Heart right ventricle (tissue), 16 donors: ENCODE measurements around the gene IL12A. TPM values are rescaled to one million over a fixed set of nuclear protein-coding genes. Genes with fewer than 3 reads are reported as not detected.

Source experiments
- ATAC-seq, 8 donors: fragments of 200-7000 bp; cut with Tn5 transposase; one replicate each; pipeline ENCODE4 v1.9.1; 2020; ENCODE audit warnings: mild to moderate bottlenecking in 8 of 8, moderate library complexity in 8 of 8, moderate number of reproducible peaks in 1 of 8
- DNase-seq, 2 donors: peaks; one replicate each; pipeline ENCODE4 v3.0.0-alpha.2; 2020
- H3K27ac ChIP-seq, 10 donors: fragments of 200-600 bp; sonication (generic) in 2 of 10; one replicate each; pipeline versions ENCODE4 v1.5.0 to v1.8.0; 2020 to 2022; ENCODE audit warnings: mild to moderate bottlenecking in 3 of 10
- H3K27me3 ChIP-seq, 7 donors: fragments of 200-600 bp; one replicate each; pipeline ENCODE4 v1.8.0; 2021 to 2022; ENCODE audit warnings: mild to moderate bottlenecking in 2 of 7
- H3K36me3 ChIP-seq, 9 donors: fragments of 200-600 bp; sonication (generic) in 1 of 9; one replicate each; pipeline versions ENCODE4 v1.5.0 to v1.8.0; 2020 to 2022; ENCODE audit warnings: mild to moderate bottlenecking in 2 of 9
- H3K4me1 ChIP-seq, 9 donors: fragments of 200-600 bp; sonication (generic) in 1 of 9; one replicate each; pipeline versions ENCODE4 v1.5.0 to v1.8.0; 2020 to 2022; ENCODE audit warnings: mild to moderate bottlenecking in 4 of 9
- H3K4me3 ChIP-seq, 10 donors: fragments of 200-600 bp; sonication (generic) in 2 of 10; one replicate each; pipeline versions ENCODE4 v1.5.0 to v1.8.0; 2020 to 2022; ENCODE audit warnings: mild to moderate bottlenecking in 7 of 10, moderate library complexity in 2 of 10
- H3K9me3 ChIP-seq, 11 donors: fragments of 200-600 bp in 10 of 11; sonication (generic) in 2 of 11; one replicate each; pipeline versions ENCODE4 v1.5.0 to v1.8.0; 2013 to 2022; ENCODE audit warnings: mild to moderate bottlenecking in 2 of 11, control low read depth in 1 of 11, moderate library complexity in 1 of 11
- CTCF ChIP-seq, 9 donors: fragments of 200-600 bp; sonication (generic) in 2 of 9; IDR thresholded peaks; one replicate each; pipeline versions ENCODE4 v1.5.0 to v1.8.0; 2021 to 2022; ENCODE audit warnings: antibody characterized with exemption in 9 of 9, mild to moderate bottlenecking in 5 of 9, moderate library complexity in 1 of 9
- WGBS, 2 donors: extraction: QIAGEN DNeasy Blood & Tissue Kit; methylation state at CpG; one replicate each; pipeline ENCODE4 v1.1.7; 2013; ENCODE audit warnings: inconsistent platforms in 1 of 2; 5-methylcytosine and 5-hydroxymethylcytosine counted together
- intact Hi-C, 10 donors: fragments of 100-400 bp; cut with DNase I; formaldehyde crosslinking; loops; one replicate each; pipeline versions ENCODE4 v1.11.1 to v1.14.2; 2022
- polyA plus RNA-seq, 2 donors: library from polyadenylated mRNA; stranded (reverse); fragments of 200-250 nt; gene quantifications; one replicate each; pipeline ENCODE4 v1.2.3, GENCODE V29; 2013
- total RNA-seq, 10 donors: library from RNA; stranded (reverse); fragmentation: NEBNext Ultra II Directional in 3 of 10; extraction: Animal tissue kit (Norgen Biotek cat#: 25700) in 3 of 10; gene quantifications; one replicate each; pipeline versions ENCODE4 v1.2.1 to v1.2.4, GENCODE V29; 2021 to 2023
- donor health status: Arrhythmogenic right ventricular cardiomyopathy.
- donor health status: ischemic (EF 13 %, LVEDD 7.1; RV severe dilation, severe dysfunction).
- donor health status: healthy with polysubstance abuse.
- donor health status: DM: no; HTN: yes; CAD: no.
- donor health status: DM: no; HTN: no; CAD: no.
- donor health status: ischemic (EF 25% LVEDD 6.9; RV normal size, moderate dysfunction).
- donor health status: ischemic (EF 25% LVEDD 5.7; RV mildly dilated, moderate dysfunction).
- donor health status: healthy.
- donor health status: DM: yes; HTN: yes; CAD: no.
- donor health status: Ischemic cardiomyopathy.
- donor health status: ischemic (EF 35%, LVEDD 5.7; RV mildly dilated, moderate dysfunction).
- donor health status: nonischemic (EF 11% LVEDD 7.7; RV severe dilation, severe dysfunction).
- donor health status: DM: yes; HTN: yes; CAD: no.
- donor health status: PGD.
- donor health status: ischemic (EF 29% LVEDD 5.4; RV normal size, mild dysfunction).
- donor health status: nonischemic (EF 23%, LVEDD 6.1; RV moderate dilation, normal function).

IL12A gene
- total and polyA plus RNA-seq, 12 donors = 0.53 to 2.3 (median 0.97) TPM; not detected in 1

GRCh38 chr3:159987291-159987711 lies 1.3 kb upstream of the IL12A start:
- Histone ChIP-seq H3K36me3 (no peaks in the 10 kb centered on the region), H3K27ac (no peak overlapping the region), H3K9me3 (peaks cover 0 to 7% (median 0%) of the 10 kb centered on the region in 11 donors), H3K27me3 (no peaks in the 10 kb centered on the region), H3K4me3 (no peak overlapping the region), H3K4me1 (peaks cover 0 to 20% (median 10%) of the 10 kb centered on the region in 9 donors)
- no peak for ATAC-seq
- 87 to 90% methylated on average over 5 of the region's 5 CpGs for WGBS, 2 donors
- no peak for DNase-seq
- intact Hi-C loops = loop anchor here in 6 of 10 donors (5.0 kb wide), 3 partner anchors 95 to 160 kb away; no protein-coding TSS in a partner anchor
- peak in 1 of 9 donors; percentile 12 for TF ChIP-seq CTCF (IDR thresholded peaks at IDR 0.05)

DNA sequence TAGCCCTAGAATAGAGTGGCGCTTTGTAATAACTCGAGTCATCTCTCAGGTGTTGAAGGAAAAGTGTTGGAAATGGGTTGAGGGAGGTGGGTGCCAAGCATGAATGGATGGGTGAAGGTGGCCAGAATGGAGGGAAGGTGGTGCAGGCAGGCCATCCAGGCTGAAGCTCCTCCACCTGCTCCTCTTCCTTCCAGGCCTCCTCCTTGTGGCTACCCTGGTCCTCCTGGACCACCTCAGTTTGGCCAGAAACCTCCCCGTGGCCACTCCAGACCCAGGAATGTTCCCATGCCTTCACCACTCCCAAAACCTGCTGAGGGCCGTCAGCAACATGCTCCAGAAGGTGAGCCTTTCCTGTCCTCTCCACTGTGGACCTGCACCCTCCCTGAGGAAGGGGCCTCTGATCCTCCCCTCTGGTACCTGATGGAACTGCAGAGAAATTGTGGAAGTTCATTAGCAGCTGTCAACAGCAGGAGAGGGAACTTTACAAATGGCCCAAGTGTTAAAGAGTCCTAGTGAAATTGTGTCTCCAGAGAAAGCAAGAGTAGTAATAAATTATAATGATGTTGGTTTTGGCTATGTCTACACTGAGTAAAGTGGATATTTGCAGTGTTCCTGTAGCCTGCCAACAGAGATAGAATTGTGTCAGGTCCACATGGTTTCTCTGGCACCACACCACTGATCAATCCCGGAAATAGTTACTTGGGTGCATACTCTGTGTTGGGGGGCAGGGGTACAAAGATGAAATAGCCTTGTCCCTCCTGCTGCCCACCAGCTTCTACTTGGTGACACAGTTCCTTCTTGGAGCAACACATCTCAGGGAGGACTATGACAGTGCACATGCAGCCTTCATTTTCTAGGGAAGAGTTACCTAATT lies 1.6 kb downstream of the IL12A start:
- Histone ChIP-seq H3K4me1 (peaks cover 0 to 20% (median 10%) of the 10 kb centered on the region in 9 donors), H3K36me3 (peaks cover 0 to 7% (median 0%) of the 10 kb centered on the region in 9 donors), H3K27me3 (no peaks in the 10 kb centered on the region), H3K4me3 (no peak overlapping the region), H3K27ac (no peak overlapping the region), H3K9me3 (peaks cover 0 to 7% (median 0%) of the 10 kb centered on the region in 11 donors)
- 84 to 86% methylated on average over 5 of the region's 5 CpGs for WGBS, 2 donors
- intact Hi-C loops = loop anchor here in 6 of 10 donors (5.0 kb wide), 4 partner anchors 98 to 168 kb away; no protein-coding TSS in a partner anchor
- no peak for ATAC-seq
- TF ChIP-seq CTCF (IDR thresholded peaks at IDR 0.05) = no peak
- no peak for DNase-seq

GRCh38 chr3:159991591-159991990 lies 3.0 kb downstream of the IL12A start:
- no peak for ATAC-seq
- no peaks in the 10 kb centered on the region for H3K27me3 ChIP-seq

More at GRCh38 chr3:159991591-159991990, 3.0 kb downstream of the IL12A start:
- WGBS, 2 donors = 100% methylated on average over 1 of the region's 1 CpG
- Histone ChIP-seq H3K4me1 (peaks cover 0 to 20% (median 10%) of the 10 kb centered on the region in 9 donors), H3K36me3 (peaks cover 0 to 7% (median 0%) of the 10 kb centered on the region in 9 donors), H3K27ac (no peak overlapping the region), H3K4me3 (no peak overlapping the region), H3K9me3 (peaks cover 0 to 7% (median 0%) of the 10 kb centered on the region in 11 donors)
- intact Hi-C loops = loop anchor here in 1 of 10 donors (5.0 kb wide), 1 partner anchor 169 kb away; no protein-coding TSS in a partner anchor
- no peak for TF ChIP-seq CTCF (IDR thresholded peaks at IDR 0.05)
- no peak for DNase-seq
